HG03457 (cell line): ENCODE results near the gene MYH7.
"Not testable (repeated sequence)": the region's sequence is repeated elsewhere in the genome, so short reads cannot be mapped to it uniquely, and the experiment has no call there.

Experiments used
- ATAC-seq: cut with Tn5 transposase; IDR thresholded peaks from one replicate; pipeline ENCODE4 v1.9.1; 2021; ENCODE audit warnings: moderate number of reproducible peaks; ENCODE audit not compliant: unreplicated experiment

The MYH7 gene

GRCh38 chr14:23408307-23408630 lies 27.2 kb downstream of the MYH7 start:
- no peak for ATAC-seq

- no peak for ATAC-seq
Observed at GRCh38 chr14:23407516-23408306, 27.7 kb downstream of the MYH7 start, which contains the start of gene MYH6. MYH6 (minus strand) TSS chr14:23408273; CDS start chr14:23407223, 1,050 bp downstream.

GRCh38 chr14:23406725-23407355 lies 28.6 kb downstream of the MYH7 start:
- ATAC-seq: no peak

GRCh38 chr14:23406244-23406643 lies 29.2 kb downstream of the MYH7 start:
- ATAC-seq: no peak

- no peak for ATAC-seq
Observed at GRCh38 chr14:23405516-23406025, 29.9 kb downstream of the MYH7 start.

GRCh38 chr14:23405096-23405495 lies 30.4 kb downstream of the MYH7 start:
- no peak for ATAC-seq

GRCh38 chr14:23404331-23404900 lies 31.0 kb downstream of the MYH7 start:
- ATAC-seq: no peak

GRCh38 chr14:23403908-23404307 lies 31.6 kb downstream of the MYH7 start:
- no peak for ATAC-seq

GRCh38 chr14:23403139-23403438 lies 32.4 kb downstream of the MYH7 start:
- no peak for ATAC-seq

- ATAC-seq: no peak
Observed at GRCh38 chr14:23402296-23403138, 32.9 kb downstream of the MYH7 start.

- no peak for ATAC-seq
Observed at GRCh38 chr14:23401291-23401690, 34.2 kb downstream of the MYH7 start.

- not testable (repeated sequence) for ATAC-seq
Observed at GRCh38 chr14:23400496-23401149, 34.8 kb downstream of the MYH7 start.

- no peak for ATAC-seq
Observed at GRCh38 chr14:23399591-23399990, 35.9 kb downstream of the MYH7 start.

GRCh38 chr14:23399136-23399535 lies 36.3 kb downstream of the MYH7 start:
- ATAC-seq: no peak

GRCh38 chr14:23398348-23398747 lies 37.1 kb downstream of the MYH7 start:
- no peak for ATAC-seq

GRCh38 chr14:23396781-23397407 lies 38.6 kb downstream of the MYH7 start:
- ATAC-seq: no peak

- ATAC-seq: no peak
Observed at GRCh38 chr14:23396126-23396525, 39.3 kb downstream of the MYH7 start.

GRCh38 chr14:23392613-23393012 lies 42.8 kb downstream of the MYH7 start:
- no peak for ATAC-seq

- ATAC-seq: not testable (repeated sequence)
Observed at GRCh38 chr14:23389871-23390270, 45.6 kb downstream of the MYH7 start.

- ATAC-seq: no peak
Observed at GRCh38 chr14:23389396-23389795, 46.1 kb downstream of the MYH7 start.
